PFSK-1 (cell line): ENCODE measurements around the gene AFAP1L2.

Experiments
- FOXP2 ChIP-seq: optimal IDR thresholded peaks from 2 replicates; pipeline ENCODE3; 2011; ENCODE audit warnings: borderline replicate concordance, control low read depth, inconsistent platforms; ENCODE audit not compliant: insufficient read depth; ENCODE audit errors: extremely low read length, extremely low read depth
- POLR2AphosphoS5 ChIP-seq: IDR thresholded peaks from 2 replicates; pipeline ENCODE4 v1.6.1; 2012; ENCODE audit warnings: low read depth, mild to moderate bottlenecking, control low read depth, low read length, moderate library complexity
- REST ChIP-seq, 2 experiments: IDR thresholded peaks; 2 replicates each; pipeline versions ENCODE4 v1.6.1 to v1.8.0; 2011 to 2012; ENCODE audit warnings: low read depth in 2 of 2, low read length in 2 of 2, control low read depth in 1 of 2, inconsistent platforms in 1 of 2, mild to moderate bottlenecking in 1 of 2, moderate library complexity in 1 of 2; ENCODE audit not compliant: insufficient read depth in 1 of 2
- SIN3A ChIP-seq: IDR thresholded peaks from 2 replicates; pipeline ENCODE4 v1.6.1; 2012; ENCODE audit warnings: mild to moderate bottlenecking, low read length, moderate library complexity, borderline replicate concordance; ENCODE audit not compliant: insufficient read depth
- TAF1 ChIP-seq: IDR thresholded peaks from 2 replicates; pipeline ENCODE4 v1.6.1; 2012; ENCODE audit warnings: low read length, control low read depth, borderline replicate concordance; ENCODE audit not compliant: insufficient read depth

GRCh38 chr10:114347791-114348190 is 56.5 kb downstream of the AFAP1L2 start:
- no peak for TF ChIP-seq POLR2AphosphoS5
- no peak for TF ChIP-seq REST (IDR thresholded peaks at IDR 0.05; ENCODE audit: insufficient read depth in 1 of 2, low read depth in 2 of 2, low read length in 2 of 2)
- TF ChIP-seq FOXP2: no peak
- TF ChIP-seq TAF1: no peak
- TF ChIP-seq SIN3A: no peak
